DND-41 (cell line): Measurements from ENCODE around the gene FOCAD.

ENCODE experiments used
- ATAC-seq: fragments of 200-7000 bp; cut with Tn5 transposase; 3 replicates; pipeline ENCODE4 v1.9.1; 2021; ENCODE audit warnings: low read depth; ENCODE audit not compliant: insufficient read depth
- DNase-seq: peaks from one replicate; pipeline ENCODE4 v3.0.0-alpha.2; 2020
- H2AFZ ChIP-seq: 2 replicates; pipeline ENCODE4 v1.6.0; 2012; ENCODE audit warnings: low read depth, low read length
- H3K27ac ChIP-seq: 2 replicates; pipeline ENCODE4 v1.5.1; 2012; ENCODE audit warnings: low read length, inconsistent platforms
- H3K27me3 ChIP-seq: fragments of 200-600 bp; sonication (generic); 2 replicates; pipeline ENCODE4 v1.6.0; 2012; ENCODE audit warnings: low read length, mild to moderate bottlenecking, inconsistent platforms; ENCODE audit not compliant: insufficient read depth, poor library complexity
- H3K36me3 ChIP-seq: 2 replicates; pipeline ENCODE4 v1.5.1; 2012; ENCODE audit warnings: low read length, inconsistent platforms; ENCODE audit not compliant: insufficient read depth
- H3K4me1 ChIP-seq: 2 replicates; pipeline ENCODE4 v1.5.1; 2012; ENCODE audit warnings: mild to moderate bottlenecking, low read length; ENCODE audit not compliant: insufficient read depth
- H3K4me2 ChIP-seq: 2 replicates; pipeline ENCODE4 v1.6.0; 2012; ENCODE audit warnings: mild to moderate bottlenecking, moderate library complexity, low read length, inconsistent platforms; ENCODE audit not compliant: insufficient read depth
- H3K4me3 ChIP-seq, 2 experiments: fragments of 200-600 bp in 1 of 2; shearing (Covaris generic) in 1 of 2; 2 replicates each; pipeline ENCODE4 v1.5.1; 2012 to 2016; ENCODE audit warnings: inconsistent platforms in 2 of 2, low read length in 2 of 2, mild to moderate bottlenecking in 2 of 2, low read depth in 1 of 2, moderate library complexity in 1 of 2
- H3K79me2 ChIP-seq: 2 replicates; pipeline ENCODE4 v1.6.0; 2012; ENCODE audit warnings: low read length, inconsistent platforms; ENCODE audit not compliant: insufficient read depth
- H3K9ac ChIP-seq: 2 replicates; pipeline ENCODE4 v1.6.0; 2012; ENCODE audit warnings: low read depth, mild to moderate bottlenecking, inconsistent platforms, low read length, moderate library complexity
- H3K9me3 ChIP-seq: 2 replicates; pipeline ENCODE4 v1.5.1; 2012; ENCODE audit warnings: low read length, moderate library complexity, mild to moderate bottlenecking, inconsistent platforms; ENCODE audit not compliant: insufficient read depth, severe bottlenecking
- H4K20me1 ChIP-seq: 2 replicates; pipeline ENCODE4 v1.6.0; 2012; ENCODE audit warnings: low read length; ENCODE audit not compliant: insufficient read depth
- EZH2 ChIP-seq: IDR thresholded peaks from 3 replicates; pipeline ENCODE4 v1.6.1; 2012; ENCODE audit warnings: borderline replicate concordance, low read depth, mild to moderate bottlenecking, moderate library complexity, low read length, inconsistent platforms; ENCODE audit not compliant: severe bottlenecking
- TF ChIP-seq, protein P1 (sequence below): IDR thresholded peaks from 2 replicates; pipeline ENCODE4 v1.5.1; 2012; ENCODE audit warnings: borderline replicate concordance, low read length, moderate library complexity, mild to moderate bottlenecking; ENCODE audit not compliant: poor library complexity, severe bottlenecking; ENCODE audit errors: extremely low read depth

FOCAD gene

DNA sequence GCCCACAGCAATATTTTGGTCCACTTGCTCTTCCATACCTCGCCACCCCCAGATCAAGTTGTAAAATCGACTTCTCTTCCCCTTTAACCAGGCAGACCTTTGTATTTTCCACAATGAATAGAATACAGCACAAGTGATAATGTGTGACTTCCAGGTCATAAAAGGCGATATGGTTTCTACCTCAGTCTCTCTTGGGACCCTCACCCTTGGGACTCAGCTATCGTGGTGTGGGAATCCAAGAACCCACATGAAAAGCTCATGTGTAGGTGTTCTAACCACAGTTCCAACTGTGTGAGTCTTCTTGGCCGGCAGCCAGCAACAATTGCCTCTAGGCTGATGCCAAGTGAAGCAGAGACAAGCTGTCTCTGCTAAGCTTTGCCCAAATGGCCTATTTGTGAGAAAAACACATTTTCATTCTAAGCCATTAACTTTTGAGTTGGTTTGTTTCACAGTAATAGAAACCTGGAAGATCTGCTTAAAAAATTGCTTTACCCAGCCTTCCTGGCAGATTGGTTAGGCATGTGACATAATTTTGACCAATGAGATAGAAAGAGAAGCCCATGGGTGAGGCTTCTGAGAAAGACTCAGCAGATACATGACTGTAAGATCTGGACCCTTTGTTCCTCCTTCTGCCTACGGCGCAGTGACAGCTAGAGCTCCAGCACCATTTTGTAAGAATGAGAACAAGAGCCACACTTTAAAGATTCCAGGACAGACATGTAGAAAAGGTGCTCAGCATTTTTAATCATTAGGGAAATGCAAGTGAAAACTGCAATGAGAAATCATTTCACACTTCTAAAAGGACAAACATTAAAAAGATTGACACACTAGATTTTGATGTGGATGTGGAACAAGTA, 43.5 kb upstream of the FOCAD start:
- Histone ChIP-seq H2AFZ (peak overlapping the region; percentile 5; the same call in 1 of the 2 replicates), H3K4me1 (peaks cover 33% of the 10 kb centered on the region), H3K4me2 (peak overlapping the region; percentile 54), H3K27me3 (peaks cover 3% of the 10 kb centered on the region), H3K27ac (peak overlapping the region; percentile 77), H3K4me3 (peak overlapping the region in 1 of 2 experiments; percentile 19; a peak in 2 of 4 replicates), H3K9ac (peak overlapping the region; percentile 31), H3K79me2 (no peaks in the 10 kb centered on the region), H3K9me3 (no peaks in the 10 kb centered on the region), H3K36me3 (no peaks in the 10 kb centered on the region), H4K20me1 (no peaks in the 10 kb centered on the region)
- ATAC-seq (peak; percentile 90), DNase-seq (peak; percentile 98)
- TF ChIP-seq EZH2 = no peak
- TF ChIP-seq, protein P1, sequence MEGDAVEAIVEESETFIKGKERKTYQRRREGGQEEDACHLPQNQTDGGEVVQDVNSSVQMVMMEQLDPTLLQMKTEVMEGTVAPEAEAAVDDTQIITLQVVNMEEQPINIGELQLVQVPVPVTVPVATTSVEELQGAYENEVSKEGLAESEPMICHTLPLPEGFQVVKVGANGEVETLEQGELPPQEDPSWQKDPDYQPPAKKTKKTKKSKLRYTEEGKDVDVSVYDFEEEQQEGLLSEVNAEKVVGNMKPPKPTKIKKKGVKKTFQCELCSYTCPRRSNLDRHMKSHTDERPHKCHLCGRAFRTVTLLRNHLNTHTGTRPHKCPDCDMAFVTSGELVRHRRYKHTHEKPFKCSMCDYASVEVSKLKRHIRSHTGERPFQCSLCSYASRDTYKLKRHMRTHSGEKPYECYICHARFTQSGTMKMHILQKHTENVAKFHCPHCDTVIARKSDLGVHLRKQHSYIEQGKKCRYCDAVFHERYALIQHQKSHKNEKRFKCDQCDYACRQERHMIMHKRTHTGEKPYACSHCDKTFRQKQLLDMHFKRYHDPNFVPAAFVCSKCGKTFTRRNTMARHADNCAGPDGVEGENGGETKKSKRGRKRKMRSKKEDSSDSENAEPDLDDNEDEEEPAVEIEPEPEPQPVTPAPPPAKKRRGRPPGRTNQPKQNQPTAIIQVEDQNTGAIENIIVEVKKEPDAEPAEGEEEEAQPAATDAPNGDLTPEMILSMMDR = no peak

DNA sequence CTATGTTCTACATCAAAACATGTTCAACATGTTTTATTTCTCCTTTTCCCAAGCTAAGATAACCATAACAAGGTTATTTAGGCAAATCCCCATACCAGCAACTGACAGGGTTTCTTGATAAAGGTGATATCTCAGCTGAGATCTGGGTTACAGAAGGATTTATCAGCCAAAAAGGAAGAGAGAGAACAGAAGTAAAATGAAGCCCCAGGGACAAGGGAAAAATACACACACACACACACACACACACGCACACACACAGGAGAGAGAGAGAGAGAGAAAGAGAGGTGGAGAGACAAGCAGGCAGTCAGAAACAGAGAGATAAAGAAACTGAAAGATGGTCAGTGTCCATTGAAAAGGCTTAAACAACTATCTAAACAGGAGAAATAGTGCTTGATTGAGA, 42.0 kb upstream of the FOCAD start:
- DNase-seq = peak; percentile 41
- Histone ChIP-seq H3K9ac (no peak overlapping the region), H3K9me3 (no peaks in the 10 kb centered on the region), H2AFZ (no peak overlapping the region), H3K36me3 (no peaks in the 10 kb centered on the region), H3K4me2 (no peak overlapping the region), H3K79me2 (no peaks in the 10 kb centered on the region), H3K4me3 (no peak overlapping the region), H3K4me1 (peaks cover 33% of the 10 kb centered on the region), H4K20me1 (no peaks in the 10 kb centered on the region), H3K27ac (no peak overlapping the region), H3K27me3 (no peaks in the 10 kb centered on the region)
- no peak for TF ChIP-seq EZH2
- TF ChIP-seq, protein P1 = no peak
- no peak for ATAC-seq

- H3K9ac ChIP-seq = no peak overlapping the region
Measured at GRCh38 chr9:20643660-20644059, 40.4 kb upstream of the FOCAD start.

More at GRCh38 chr9:20643660-20644059, 40.4 kb upstream of the FOCAD start:
- DNase-seq = no peak
- Histone ChIP-seq H3K36me3 (no peaks in the 10 kb centered on the region), H3K4me1 (peaks cover 33% of the 10 kb centered on the region), H2AFZ (no peak overlapping the region), H3K27ac (no peak overlapping the region), H3K4me3 (no peak overlapping the region), H4K20me1 (no peaks in the 10 kb centered on the region), H3K79me2 (no peaks in the 10 kb centered on the region), H3K27me3 (no peaks in the 10 kb centered on the region), H3K9me3 (no peaks in the 10 kb centered on the region), H3K4me2 (no peak overlapping the region)
- no peak for ATAC-seq
- no peak for TF ChIP-seq EZH2
- TF ChIP-seq, protein P1 = no peak
